ENCODE results near the gene GNAI1.
"Not testable (repeated sequence)": the region's sequence is repeated elsewhere in the genome, so short reads cannot be mapped to it uniquely, and the experiment has no call there.

The GNAI1 gene

GRCh38 chr7:80157770-80158169, 23.1 kb downstream of the GNAI1 start:
- not testable (repeated sequence) for DNase-seq (ENCODE audit: low read depth in 2 of 2)

- DNase-seq (ENCODE audit: low read depth in 2 of 2) = no peak
Observed at GRCh38 chr7:80159802-80160201, 25.2 kb downstream of the GNAI1 start.

GRCh38 chr7:80161466-80161865, 26.8 kb downstream of the GNAI1 start:
- no peak for DNase-seq (ENCODE audit: low read depth in 2 of 2)

- no peak for DNase-seq (ENCODE audit: low read depth in 2 of 2)
Observed at GRCh38 chr7:80165177-80165576, 30.5 kb downstream of the GNAI1 start.

- no peak for DNase-seq (ENCODE audit: low read depth in 2 of 2)
Observed at GRCh38 chr7:80170445-80170844, 35.8 kb downstream of the GNAI1 start.

GRCh38 chr7:80172387-80172786, 37.8 kb downstream of the GNAI1 start:
- DNase-seq (ENCODE audit: low read depth in 2 of 2) = no peak

- no peak for DNase-seq (ENCODE audit: low read depth in 2 of 2)
Observed at GRCh38 chr7:80175744-80176143, 41.1 kb downstream of the GNAI1 start.

- no peak for DNase-seq (ENCODE audit: low read depth in 2 of 2)
Observed at GRCh38 chr7:80181411-80181810, 46.8 kb downstream of the GNAI1 start.

GRCh38 chr7:80182630-80183276, 48.1 kb downstream of the GNAI1 start:
- DNase-seq (ENCODE audit: low read depth in 2 of 2) = no peak

GRCh38 chr7:80183351-80183750, 48.7 kb downstream of the GNAI1 start:
- no peak for DNase-seq (ENCODE audit: low read depth in 2 of 2)

GRCh38 chr7:80183900-80184685, 49.5 kb downstream of the GNAI1 start:
- no peak for DNase-seq (ENCODE audit: low read depth in 2 of 2)

GRCh38 chr7:80184693-80185092, 50.1 kb downstream of the GNAI1 start:
- no peak for DNase-seq (ENCODE audit: low read depth in 2 of 2)

GRCh38 chr7:80185571-80185970, 50.9 kb downstream of the GNAI1 start:
- DNase-seq (ENCODE audit: low read depth in 2 of 2) = peak in 1 of 2 experiments; percentile 4

- DNase-seq (ENCODE audit: low read depth in 2 of 2) = no peak
Observed at GRCh38 chr7:80186721-80187120, 52.1 kb downstream of the GNAI1 start.

GRCh38 chr7:80187279-80187678, 52.6 kb downstream of the GNAI1 start:
- no peak for DNase-seq (ENCODE audit: low read depth in 2 of 2)

- DNase-seq (ENCODE audit: low read depth in 2 of 2) = no peak
Observed at GRCh38 chr7:80187727-80188126, 53.1 kb downstream of the GNAI1 start.

GRCh38 chr7:80189638-80190037, 55.0 kb downstream of the GNAI1 start:
- no peak for DNase-seq (ENCODE audit: low read depth in 2 of 2)

- no peak for DNase-seq (ENCODE audit: low read depth in 2 of 2)
Observed at GRCh38 chr7:80197627-80198026, 63.0 kb downstream of the GNAI1 start.

GRCh38 chr7:80199051-80199450, 64.4 kb downstream of the GNAI1 start:
- DNase-seq (ENCODE audit: low read depth in 2 of 2) = no peak

- DNase-seq (ENCODE audit: low read depth in 2 of 2) = no peak
Observed at GRCh38 chr7:80204454-80204853, 69.8 kb downstream of the GNAI1 start.

- DNase-seq (ENCODE audit: low read depth in 2 of 2) = no peak
Observed at GRCh38 chr7:80204919-80205318, 70.3 kb downstream of the GNAI1 start.

GRCh38 chr7:80206763-80207162, 72.1 kb downstream of the GNAI1 start:
- DNase-seq (ENCODE audit: low read depth in 2 of 2) = no peak

- no peak for DNase-seq (ENCODE audit: low read depth in 2 of 2)
Observed at GRCh38 chr7:80207501-80207900, 72.9 kb downstream of the GNAI1 start.
